ENCODE measurements around the gene TMEM131L.

DNA sequence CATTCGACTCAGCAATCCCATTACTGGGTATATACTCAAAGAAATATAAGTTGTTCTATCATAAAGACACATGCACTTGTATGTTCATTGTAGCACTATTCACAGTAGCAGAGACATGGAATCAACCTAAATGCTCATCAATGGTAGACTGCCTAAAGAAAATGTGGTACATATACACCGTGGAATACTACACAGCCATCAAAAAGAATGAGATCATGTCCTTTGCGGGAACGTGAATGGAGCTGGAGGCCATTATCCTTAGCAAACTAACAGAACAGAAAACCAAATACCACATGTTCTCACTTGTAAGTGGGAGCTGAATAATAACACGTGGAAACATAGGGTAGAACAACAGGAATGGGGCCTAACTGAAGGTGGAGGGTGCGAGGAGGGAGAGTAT, 44.9 kb downstream of the TMEM131L start:
- TF ChIP-seq POLR2AphosphoS5 (IDR thresholded peaks at IDR 0.05), result no peak
- TF ChIP-seq, protein P1, sequence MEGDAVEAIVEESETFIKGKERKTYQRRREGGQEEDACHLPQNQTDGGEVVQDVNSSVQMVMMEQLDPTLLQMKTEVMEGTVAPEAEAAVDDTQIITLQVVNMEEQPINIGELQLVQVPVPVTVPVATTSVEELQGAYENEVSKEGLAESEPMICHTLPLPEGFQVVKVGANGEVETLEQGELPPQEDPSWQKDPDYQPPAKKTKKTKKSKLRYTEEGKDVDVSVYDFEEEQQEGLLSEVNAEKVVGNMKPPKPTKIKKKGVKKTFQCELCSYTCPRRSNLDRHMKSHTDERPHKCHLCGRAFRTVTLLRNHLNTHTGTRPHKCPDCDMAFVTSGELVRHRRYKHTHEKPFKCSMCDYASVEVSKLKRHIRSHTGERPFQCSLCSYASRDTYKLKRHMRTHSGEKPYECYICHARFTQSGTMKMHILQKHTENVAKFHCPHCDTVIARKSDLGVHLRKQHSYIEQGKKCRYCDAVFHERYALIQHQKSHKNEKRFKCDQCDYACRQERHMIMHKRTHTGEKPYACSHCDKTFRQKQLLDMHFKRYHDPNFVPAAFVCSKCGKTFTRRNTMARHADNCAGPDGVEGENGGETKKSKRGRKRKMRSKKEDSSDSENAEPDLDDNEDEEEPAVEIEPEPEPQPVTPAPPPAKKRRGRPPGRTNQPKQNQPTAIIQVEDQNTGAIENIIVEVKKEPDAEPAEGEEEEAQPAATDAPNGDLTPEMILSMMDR (IDR thresholded peaks at IDR 0.05), result no peak
- TF ChIP-seq POLR2A (IDR thresholded peaks at IDR 0.05), result no peak
